ENCODE measurements around the gene MCTP1. TPM values are rescaled to one million over a fixed set of nuclear protein-coding genes. Genes with fewer than 3 reads are reported as not detected.

Gene MCTP1
- polyA plus RNA-seq, 3 donors = 34.4 to 72.9 (median 55.5) TPM

- 49% methylated on average over 3 of the region's 4 CpGs for WGBS (ENCODE audit: insufficient coverage)
These were observed 592.9 kb downstream of the MCTP1 start for GRCh38 chr5:94691949-94692348.

GRCh38 chr5:94691291-94691690 lies 593.6 kb downstream of the MCTP1 start:
- Histone ChIP-seq H4K20me1 (ENCODE audit: insufficient read depth, low read length) (no peaks in the 10 kb centered on the region), H3K27me3 (ENCODE audit: control insufficient read depth in 2 of 2, insufficient read depth in 2 of 2, low read length in 2 of 2) (no peaks in the 10 kb centered on the region), H3K4me1 (ENCODE audit: control insufficient read depth in 1 of 2, insufficient read depth in 2 of 2, low read length in 2 of 2) (no peaks in the 10 kb centered on the region), H3K9me3 (replicated peaks in 1 of 2; ENCODE audit: control insufficient read depth in 1 of 2, insufficient read depth in 1 of 2, low read length in 2 of 2) (no peaks in the 10 kb centered on the region), H3K79me2 (ENCODE audit: insufficient read depth, low read length) (no peaks in the 10 kb centered on the region), H3K4me2 (replicated peaks; ENCODE audit: extremely low read depth, low read length, poor library complexity, severe bottlenecking) (no peak overlapping the region), H3K9ac (ENCODE audit: insufficient read depth, low read length, poor library complexity, severe bottlenecking) (no peak overlapping the region), H2AFZ (ENCODE audit: insufficient read depth, low read depth, low read length, poor library complexity, severe bottlenecking) (no peak overlapping the region), H3K4me3 (replicated peaks in 1 of 3; ENCODE audit: low read depth in 2 of 3, low read length in 3 of 3) (no peak overlapping the region), H3K36me3 (replicated peaks in 1 of 2; ENCODE audit: control insufficient read depth in 1 of 2, insufficient read depth in 2 of 2, low read length in 2 of 2) (peaks cover 26 to 56% of the 10 kb centered on the region in 2 donors), H3K27ac (ENCODE audit: low read depth in 1 of 2, low read length in 2 of 2) (no peak overlapping the region)
- Mint-ChIP-seq H3K4me3 (no peak overlapping the region), H3K36me3 (peaks cover 27 to 35% of the 10 kb centered on the region in 2 donors), H3K9me3 (no peaks in the 10 kb centered on the region), H3K27ac (no peak overlapping the region), H3K4me1 (peaks cover 3% of the 10 kb centered on the region), H3K27me3 (ENCODE audit: low read depth in 3 of 3) (no peaks in the 10 kb centered on the region)
- intact Hi-C loops (cut with micrococcal nuclease) = no loop called here
- WGBS (ENCODE audit: insufficient coverage) = no CpG with 5 or more reads among the region's 1 CpG
- no peak for TF ChIP-seq CTCF (IDR thresholded peaks at IDR 0.05)
- DNase-seq = no peak

More at GRCh38 chr5:94691949-94692348, 592.9 kb downstream of the MCTP1 start:
- Mint-ChIP-seq H3K4me3 (no peak overlapping the region), H3K9me3 (no peaks in the 10 kb centered on the region), H3K36me3 (peaks cover 25 to 29% of the 10 kb centered on the region in 2 donors), H3K27me3 (ENCODE audit: low read depth in 3 of 3) (no peaks in the 10 kb centered on the region), H3K4me1 (peaks cover 3% of the 10 kb centered on the region), H3K27ac (peak overlapping the region in 2 of 7 donors; percentile 12 to 16)
- H3K27me3 ChIP-seq (ENCODE audit: control insufficient read depth in 2 of 2, insufficient read depth in 2 of 2, low read length in 2 of 2) = no peaks in the 10 kb centered on the region
- intact Hi-C loops (cut with micrococcal nuclease) = no loop called here
- no peak overlapping the region for H3K4me2 ChIP-seq (replicated peaks; ENCODE audit: extremely low read depth, low read length, poor library complexity, severe bottlenecking)
- no peaks in the 10 kb centered on the region for H3K79me2 ChIP-seq (ENCODE audit: insufficient read depth, low read length)
- no peaks in the 10 kb centered on the region for H3K9me3 ChIP-seq (replicated peaks in 1 of 2; ENCODE audit: control insufficient read depth in 1 of 2, insufficient read depth in 1 of 2, low read length in 2 of 2)
- H3K36me3 ChIP-seq (replicated peaks in 1 of 2; ENCODE audit: control insufficient read depth in 1 of 2, insufficient read depth in 2 of 2, low read length in 2 of 2) = peaks cover 28 to 53% of the 10 kb centered on the region in 2 donors
- H3K9ac ChIP-seq (ENCODE audit: insufficient read depth, low read length, poor library complexity, severe bottlenecking) = no peak overlapping the region
- H3K27ac ChIP-seq (ENCODE audit: low read depth in 1 of 2, low read length in 2 of 2) = no peak overlapping the region
- DNase-seq = peak in 1 of 3 donors; percentile 18
- TF ChIP-seq CTCF (IDR thresholded peaks at IDR 0.05) = no peak
- H3K4me3 ChIP-seq (replicated peaks in 1 of 3; ENCODE audit: low read depth in 2 of 3, low read length in 3 of 3) = no peak overlapping the region
- H4K20me1 ChIP-seq (ENCODE audit: insufficient read depth, low read length) = no peaks in the 10 kb centered on the region
- no peak overlapping the region for H2AFZ ChIP-seq (ENCODE audit: insufficient read depth, low read depth, low read length, poor library complexity, severe bottlenecking)
- H3K4me1 ChIP-seq (ENCODE audit: control insufficient read depth in 1 of 2, insufficient read depth in 2 of 2, low read length in 2 of 2) = no peaks in the 10 kb centered on the region
